VCaP (cell line): ENCODE measurements around the gene TRMO.
"Not testable (repeated sequence)": the region's sequence is repeated elsewhere in the genome, so short reads cannot be mapped to it uniquely, and the experiment has no call there.

ENCODE experiments used
- H3K27ac ChIP-seq: fragments of 450-650 bp; 2 replicates; pipeline ENCODE4 v1.5.1; 2017
- TF ChIP-seq, protein P1 (sequence below): fragments of 450-650 bp; conservative IDR thresholded peaks from 2 replicates; pipeline ENCODE4 v1.5.1; 2017; ENCODE audit warnings: mild to moderate bottlenecking, moderate library complexity

TRMO gene

DNA sequence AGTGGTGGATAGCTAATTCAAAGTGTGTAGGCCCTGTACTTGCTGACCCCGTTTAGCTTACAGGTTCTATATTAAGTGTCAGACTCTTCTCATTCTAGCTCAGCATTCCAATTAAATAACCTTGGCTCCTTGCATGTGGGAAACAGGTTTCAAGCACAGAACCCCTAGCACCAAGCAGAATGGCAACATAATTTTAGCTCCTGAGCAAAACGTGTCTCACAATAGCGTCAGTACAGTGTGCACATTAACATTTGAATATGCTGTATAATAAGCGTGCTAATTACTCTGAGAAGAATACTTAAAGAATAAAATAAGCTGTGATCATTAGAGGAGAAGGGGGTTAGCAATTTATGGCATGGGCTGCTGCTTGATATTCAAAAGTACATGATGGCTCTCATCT is 39.8 kb upstream of the TRMO start:
- TF ChIP-seq, protein P1, sequence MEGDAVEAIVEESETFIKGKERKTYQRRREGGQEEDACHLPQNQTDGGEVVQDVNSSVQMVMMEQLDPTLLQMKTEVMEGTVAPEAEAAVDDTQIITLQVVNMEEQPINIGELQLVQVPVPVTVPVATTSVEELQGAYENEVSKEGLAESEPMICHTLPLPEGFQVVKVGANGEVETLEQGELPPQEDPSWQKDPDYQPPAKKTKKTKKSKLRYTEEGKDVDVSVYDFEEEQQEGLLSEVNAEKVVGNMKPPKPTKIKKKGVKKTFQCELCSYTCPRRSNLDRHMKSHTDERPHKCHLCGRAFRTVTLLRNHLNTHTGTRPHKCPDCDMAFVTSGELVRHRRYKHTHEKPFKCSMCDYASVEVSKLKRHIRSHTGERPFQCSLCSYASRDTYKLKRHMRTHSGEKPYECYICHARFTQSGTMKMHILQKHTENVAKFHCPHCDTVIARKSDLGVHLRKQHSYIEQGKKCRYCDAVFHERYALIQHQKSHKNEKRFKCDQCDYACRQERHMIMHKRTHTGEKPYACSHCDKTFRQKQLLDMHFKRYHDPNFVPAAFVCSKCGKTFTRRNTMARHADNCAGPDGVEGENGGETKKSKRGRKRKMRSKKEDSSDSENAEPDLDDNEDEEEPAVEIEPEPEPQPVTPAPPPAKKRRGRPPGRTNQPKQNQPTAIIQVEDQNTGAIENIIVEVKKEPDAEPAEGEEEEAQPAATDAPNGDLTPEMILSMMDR: no peak
- no peak overlapping the region for H3K27ac ChIP-seq

DNA sequence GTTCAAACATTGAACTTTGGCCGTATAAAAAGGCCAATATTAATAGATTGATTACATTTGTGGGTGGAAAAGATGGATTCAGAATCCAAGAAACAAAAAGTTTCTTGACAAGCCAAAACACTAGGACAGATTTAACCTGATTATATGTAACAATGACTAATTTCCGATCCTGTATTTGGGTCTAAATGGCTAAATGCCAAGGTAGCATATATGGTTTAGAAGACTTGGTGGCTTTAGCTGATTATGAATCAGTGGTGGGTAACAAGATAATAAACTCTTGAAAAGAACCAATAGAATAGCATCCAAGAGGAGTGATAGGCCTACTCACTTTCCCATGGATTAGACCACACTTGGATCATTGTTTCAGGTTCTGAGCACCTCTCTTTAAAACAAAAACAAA is 39.1 kb upstream of the TRMO start:
- TF ChIP-seq, protein P1: no peak
- H3K27ac ChIP-seq: no peak overlapping the region

DNA sequence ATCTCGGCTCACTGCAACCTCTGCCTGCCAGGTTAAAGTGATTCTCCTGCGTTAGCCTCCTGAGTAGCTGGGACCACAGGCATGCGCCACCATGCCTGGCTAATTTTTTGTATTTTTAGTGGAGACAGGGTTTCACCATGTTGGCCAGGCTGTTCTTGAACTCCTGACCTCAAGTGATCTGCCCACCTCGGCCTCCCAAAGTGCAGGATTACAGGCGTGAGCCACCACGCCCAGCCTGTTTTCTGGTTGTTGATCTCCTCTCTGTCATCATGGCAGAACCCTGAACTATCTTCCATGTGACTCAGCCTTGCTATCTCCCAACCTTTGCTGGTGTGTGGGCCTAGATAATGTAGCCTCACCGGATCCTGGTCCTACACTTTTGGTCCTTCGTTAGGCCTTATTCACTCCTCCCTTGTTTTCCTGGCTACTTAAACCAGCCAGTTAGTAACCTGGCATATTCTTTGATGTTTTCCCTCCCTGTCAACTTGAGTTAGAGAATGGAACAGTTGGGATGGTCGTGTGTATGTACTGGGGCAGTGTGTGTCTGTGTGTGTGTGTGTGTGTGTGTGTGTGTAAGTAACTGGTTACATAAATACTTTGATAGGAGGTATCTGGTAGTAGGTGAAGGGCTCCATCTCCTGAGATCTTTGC is 38.5 kb upstream of the TRMO start:
- not testable (repeated sequence) for H3K27ac ChIP-seq

DNA sequence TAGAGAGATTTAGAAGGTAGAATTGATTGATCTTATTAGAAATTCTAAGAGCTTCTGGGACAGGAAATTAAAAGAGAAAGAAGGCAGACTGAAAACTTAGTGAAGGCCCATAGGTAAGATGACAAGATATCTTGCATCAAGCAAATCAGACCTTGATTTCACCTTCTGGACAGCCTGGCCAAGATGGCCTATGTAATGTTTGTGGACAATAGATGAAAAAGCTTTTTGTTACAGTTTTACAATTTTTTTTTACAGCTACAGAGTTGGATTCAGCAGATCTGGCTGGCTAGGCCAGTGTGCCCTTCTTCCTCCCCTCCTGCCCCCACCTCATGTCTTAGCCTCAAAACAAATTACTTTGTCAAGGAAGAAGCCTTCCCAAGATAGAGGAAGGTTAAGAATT is 37.3 kb upstream of the TRMO start:
- TF ChIP-seq, protein P1: no peak

DNA sequence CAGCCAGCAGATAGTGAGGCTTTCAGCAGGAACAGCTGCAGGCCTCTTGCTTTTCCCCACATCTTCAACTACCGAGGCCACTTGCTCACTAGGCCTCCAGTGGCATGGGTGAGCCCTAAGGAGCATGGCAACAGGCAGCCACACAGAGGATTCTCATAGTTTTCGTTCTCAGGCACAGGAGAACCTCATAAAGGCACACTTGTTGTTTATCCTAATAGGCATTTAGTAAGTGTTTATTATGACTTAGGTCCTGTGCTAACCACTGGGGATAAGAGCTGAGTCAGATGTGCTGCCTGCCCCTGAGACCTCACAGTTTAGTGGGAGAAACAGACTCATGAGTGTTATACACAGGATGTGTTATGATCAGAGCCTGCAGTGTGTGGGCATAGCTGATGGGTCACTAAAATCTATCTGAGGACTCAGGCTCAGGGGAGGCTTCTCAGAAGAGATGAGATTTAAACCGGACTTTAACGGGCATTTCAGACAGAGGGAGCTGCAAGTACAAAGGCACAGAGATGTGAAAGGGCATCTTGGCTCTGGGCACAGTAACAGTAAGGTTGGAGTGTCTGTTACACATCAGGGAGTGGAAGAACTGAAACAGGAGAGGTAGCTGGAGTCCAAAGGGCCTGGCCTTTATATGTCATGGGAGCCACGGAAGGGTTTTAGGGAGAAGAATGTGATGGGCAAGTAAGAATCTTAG is 36.7 kb upstream of the TRMO start:
- TF ChIP-seq, protein P1: no peak
- H3K27ac ChIP-seq: no peak overlapping the region

More for the DNA sequence above, 37.3 kb upstream of the TRMO start:
- no peak overlapping the region for H3K27ac ChIP-seq

DNA sequence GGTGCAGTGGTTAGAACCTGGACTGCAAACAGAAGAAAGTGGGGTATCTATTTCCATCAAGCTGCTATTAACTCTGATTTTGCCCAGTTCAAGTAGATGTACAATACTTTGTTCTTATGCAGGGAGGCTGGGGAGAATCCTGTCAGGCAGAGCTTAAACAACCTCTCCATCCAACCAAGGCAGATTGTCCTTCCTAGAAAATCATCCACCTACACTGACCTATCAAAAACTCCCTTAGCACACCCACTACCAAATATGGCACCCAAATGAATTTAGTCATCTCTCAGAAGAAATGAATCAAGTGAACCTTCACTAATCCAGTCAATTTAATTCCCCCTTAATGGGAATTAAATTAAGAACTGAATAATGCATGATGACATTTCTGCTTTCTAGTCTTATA is 34.0 kb upstream of the TRMO start:
- TF ChIP-seq, protein P1: no peak
- H3K27ac ChIP-seq: no peak overlapping the region

DNA sequence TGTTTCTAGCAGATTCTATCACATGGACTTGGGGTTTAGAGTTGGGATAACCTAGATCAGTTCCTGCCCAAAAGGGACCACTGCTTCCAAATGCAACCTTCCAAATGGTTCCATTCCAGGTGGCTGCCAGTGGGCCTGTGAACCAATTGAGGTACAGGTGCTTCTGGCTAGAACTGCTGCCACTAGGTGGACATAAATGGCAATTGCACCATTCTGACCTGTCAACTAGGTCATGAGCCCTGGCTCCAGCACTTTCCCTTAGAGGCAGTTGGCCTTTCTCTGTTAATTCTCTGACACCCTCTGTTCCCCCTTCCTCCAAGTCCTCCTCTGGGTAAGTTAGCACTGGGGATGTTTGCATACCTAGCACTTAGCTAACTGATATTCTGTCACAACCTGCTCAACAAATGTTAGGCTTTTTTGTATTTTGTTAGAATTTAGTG is 32.3 kb upstream of the TRMO start:
- TF ChIP-seq, protein P1: peak; percentile 75
- peak overlapping the region; percentile 54 for H3K27ac ChIP-seq

DNA sequence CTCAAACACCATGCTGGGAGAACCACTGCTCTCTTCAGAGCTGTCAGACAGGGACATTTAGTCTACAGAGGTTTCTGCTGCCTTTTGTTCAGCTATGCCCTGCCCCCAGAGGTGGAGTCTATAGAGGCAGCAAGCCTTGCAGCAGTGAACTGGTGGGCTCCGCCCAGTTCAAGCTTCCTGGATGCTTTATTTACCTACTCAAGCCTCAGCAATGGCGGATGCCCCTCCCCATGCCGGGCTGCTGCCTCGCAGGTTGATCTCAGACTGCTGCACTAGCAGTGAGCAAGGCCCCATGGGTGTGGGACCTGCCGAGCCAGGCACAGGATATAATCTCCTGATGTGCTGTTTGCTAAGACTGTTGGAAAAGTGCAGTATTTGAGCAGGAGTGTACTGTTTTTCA is 28.6 kb upstream of the TRMO start:
- H3K27ac ChIP-seq: not testable (repeated sequence)

DNA sequence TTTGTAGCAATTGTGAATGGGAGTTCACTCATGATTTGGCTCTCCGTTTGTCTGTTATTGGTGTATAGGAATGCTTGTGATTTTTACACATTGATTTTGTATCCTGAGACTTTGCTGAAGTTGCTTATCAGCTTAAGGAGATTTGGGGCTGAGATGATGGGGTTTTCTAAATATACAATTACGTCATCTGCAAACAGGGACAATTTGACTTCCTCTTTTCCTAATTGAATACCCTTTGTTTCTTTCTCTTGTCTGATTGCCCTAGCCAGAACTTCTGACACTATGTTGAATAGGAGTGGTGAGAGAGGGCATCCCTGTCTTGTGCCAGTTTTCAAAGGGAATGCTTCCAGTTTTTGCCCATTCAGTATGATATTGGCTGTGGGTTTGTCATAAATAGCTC is 24.8 kb upstream of the TRMO start:
- H3K27ac ChIP-seq: not testable (repeated sequence)

DNA sequence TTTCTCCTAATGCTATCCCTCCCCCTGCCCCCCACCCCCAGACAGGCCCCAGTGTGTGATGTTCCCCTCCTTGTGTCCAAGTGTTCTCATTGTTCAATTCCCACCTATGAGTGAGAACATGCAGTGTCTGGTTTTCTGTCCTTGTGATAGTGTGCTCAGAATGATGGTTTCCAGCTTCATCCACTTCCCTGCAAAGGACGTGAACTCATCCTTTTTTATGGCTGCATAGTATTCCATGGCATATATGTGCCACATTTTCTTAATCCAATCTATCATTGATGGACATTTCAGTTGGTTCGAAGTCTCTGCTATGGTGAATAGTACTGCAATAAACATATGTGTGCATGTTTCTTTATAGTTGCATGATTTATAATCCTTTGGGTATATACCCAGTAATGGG is 23.2 kb upstream of the TRMO start:
- H3K27ac ChIP-seq: not testable (repeated sequence)
